Activated gamma-delta T cell (primary cell): ENCODE data around the gene XKR7.
"Not testable (repeated sequence)": the region's sequence is repeated elsewhere in the genome, so short reads cannot be mapped to it uniquely, and the experiment has no call there.

Source experiments
- DNase-seq: peaks from one replicate; lab custom pipeline; 2025; lab: John Stamatoyannopoulos, UW
- total RNA-seq, 2 donors: gene quantifications; one replicate each; lab custom pipeline; 2026; lab: John Stamatoyannopoulos, UW

XKR7 gene, protein sequence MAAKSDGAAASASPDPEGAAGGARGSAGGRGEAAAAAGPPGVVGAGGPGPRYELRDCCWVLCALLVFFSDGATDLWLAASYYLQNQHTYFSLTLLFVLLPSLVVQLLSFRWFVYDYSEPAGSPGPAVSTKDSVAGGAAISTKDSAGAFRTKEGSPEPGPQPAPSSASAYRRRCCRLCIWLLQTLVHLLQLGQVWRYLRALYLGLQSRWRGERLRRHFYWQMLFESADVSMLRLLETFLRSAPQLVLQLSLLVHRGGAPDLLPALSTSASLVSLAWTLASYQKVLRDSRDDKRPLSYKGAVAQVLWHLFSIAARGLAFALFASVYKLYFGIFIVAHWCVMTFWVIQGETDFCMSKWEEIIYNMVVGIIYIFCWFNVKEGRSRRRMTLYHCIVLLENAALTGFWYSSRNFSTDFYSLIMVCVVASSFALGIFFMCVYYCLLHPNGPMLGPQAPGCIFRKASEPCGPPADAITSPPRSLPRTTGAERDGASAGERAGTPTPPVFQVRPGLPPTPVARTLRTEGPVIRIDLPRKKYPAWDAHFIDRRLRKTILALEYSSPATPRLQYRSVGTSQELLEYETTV
- total RNA-seq: 0.04 to 0.31 reads per million in 2 donors

DNA sequence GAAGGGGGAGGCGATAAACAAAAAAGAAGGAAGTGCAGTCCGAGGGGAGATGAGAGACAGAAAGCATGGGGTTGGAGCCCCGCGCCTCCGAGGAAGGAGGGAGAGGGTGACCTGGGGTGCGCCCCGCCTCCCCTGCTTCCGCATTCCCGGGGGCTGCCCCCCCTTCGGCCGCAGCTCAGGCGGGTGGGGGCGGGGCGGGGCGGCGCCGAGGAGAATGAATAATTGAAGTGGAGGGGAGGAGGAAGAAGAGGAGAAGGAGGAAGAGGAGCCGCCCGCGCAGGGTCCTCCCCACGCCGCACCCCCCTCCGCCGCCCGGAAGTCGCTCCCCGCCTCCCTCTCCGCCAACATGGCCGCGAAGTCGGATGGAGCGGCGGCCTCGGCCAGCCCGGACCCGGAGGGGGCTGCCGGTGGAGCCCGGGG, at the start of gene XKR7:
XKR7 (plus strand) TSS at position 322 of the 420 bp plus-strand sequence; CDS start at position 347, 25 bp downstream.
- DNase-seq: no peak

DNA sequence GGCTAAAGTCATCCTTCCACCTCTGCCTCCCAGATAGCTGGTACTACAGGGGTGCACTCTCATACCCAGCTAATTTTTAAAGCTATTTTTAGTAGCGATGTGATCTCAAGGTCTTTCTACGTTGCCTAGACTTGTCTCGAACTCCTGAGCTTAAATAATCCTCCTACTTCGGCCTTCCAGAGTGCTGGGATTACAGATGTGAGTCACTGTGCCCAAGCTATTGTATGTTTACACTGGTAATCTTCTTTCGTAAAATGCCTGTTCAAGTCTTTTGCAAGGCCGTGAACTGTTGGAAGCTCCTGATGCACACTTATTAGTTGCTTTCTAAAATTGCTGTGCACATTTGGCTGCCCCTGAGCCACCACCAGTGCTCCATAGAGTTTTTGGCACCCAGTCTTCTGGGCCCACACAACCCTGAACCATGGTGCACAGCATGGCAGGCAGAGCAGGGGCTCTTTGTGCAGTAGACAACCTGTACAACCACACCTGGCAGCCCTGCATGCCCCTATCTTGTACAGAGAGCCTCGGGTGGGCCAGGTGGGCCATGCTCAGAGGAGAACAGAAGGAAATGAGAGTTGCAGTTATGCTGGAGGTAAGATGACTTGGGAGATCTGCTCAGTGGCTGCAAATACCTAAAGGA, 49.4 kb upstream of the XKR7 start:
- no peak for DNase-seq

DNA sequence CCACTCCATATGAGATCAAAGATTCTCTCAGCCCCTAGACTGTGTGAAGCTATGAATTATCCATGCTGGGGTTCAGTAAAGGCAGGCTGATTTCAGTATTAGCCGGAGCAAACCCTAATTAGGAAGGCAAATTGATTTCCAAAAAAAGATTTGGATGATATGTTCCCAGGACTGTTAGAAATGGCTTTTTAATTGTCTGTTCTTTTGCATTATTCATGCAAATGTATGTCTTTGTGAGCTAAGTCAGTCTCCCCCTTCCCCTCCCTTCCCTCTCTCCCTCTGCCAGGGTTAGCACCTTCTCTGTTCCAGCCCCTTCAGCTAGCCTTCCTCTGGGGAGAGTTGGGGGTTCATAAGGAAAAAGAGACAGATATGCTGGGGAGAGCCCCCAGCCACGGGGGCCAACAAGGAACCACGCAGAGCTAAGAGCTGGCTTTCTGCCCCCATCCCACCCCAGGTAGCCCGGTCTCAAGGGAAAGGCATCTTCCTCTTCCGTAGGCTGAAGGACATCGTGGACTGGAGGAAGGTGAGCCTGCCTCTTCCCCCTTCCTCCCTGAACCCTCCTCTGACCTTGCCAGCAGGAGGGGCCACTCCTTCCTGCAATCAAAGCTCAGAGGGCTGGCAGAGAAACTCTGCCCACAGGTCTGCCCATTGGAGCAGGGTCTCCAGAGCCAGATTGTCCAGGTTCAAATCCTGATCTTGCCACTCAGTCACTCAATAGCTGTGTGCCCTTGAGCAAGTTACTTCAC, 48.4 kb upstream of the XKR7 start:
- no peak for DNase-seq

DNA sequence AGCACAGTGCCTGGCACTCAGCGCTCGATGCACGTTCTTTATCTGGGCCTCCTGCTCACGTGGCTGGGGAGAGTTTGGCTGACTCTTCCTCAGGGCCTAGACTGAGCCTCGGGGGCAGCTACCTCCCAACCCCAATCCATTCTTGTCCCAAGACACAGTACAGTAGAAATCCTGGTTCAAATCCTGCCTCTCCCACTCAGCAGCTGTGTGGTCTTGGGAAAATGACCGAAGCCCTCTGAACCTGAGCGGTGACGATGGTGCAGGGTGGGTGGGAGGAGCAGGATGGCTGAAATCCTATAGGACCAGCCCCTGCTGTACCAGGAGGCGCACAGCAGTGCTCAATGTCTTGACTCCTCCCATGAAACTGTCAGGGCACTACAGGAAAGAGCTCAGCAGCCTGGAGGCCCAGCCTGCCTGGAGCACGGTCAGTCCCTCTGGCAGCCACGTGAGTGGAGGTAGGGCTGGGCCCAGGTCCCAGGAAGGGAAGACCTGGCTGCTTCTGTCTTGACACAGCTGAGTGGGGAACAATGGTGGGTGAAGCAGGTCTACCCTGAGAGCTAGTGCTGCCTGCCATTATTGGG, 47.6 kb upstream of the XKR7 start:
- no peak for DNase-seq

DNA sequence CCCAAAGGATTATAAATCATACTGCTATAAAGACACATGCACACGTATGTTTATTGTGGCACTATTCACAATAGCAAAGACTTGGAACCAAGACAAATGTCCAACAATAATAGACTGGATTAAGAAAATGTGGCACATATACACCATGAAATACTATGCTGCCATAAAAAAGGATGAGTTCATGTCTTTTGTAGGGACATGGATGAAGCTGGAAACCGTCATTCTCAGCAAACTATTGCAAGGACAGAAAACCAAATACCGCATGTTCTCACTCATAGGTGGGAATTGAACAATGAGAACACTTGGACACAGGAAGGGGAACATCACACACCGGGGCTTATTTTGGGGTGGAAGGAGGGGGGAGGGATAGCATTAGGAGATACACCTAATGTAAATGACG, 46.5 kb upstream of the XKR7 start:
- DNase-seq: not testable (repeated sequence)

DNA sequence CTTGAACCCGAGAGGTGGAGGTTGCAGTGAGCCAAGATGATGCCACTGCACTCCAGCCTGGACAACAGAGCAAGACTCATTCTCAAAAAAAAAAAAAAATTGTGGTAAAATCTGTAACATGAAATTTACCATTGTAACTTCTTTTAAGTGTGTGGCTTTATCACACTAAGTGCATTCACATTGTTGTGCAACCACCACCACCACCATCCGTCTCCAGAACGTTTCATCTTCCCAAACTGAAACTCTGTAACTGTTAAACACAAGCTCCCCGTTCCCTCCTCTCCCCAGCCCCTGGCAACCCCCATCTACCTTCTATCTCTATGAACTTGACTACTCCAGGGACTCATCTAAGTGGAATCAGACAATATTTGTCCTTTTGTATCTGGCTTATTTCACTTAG, 45.8 kb upstream of the XKR7 start:
- DNase-seq: no peak

DNA sequence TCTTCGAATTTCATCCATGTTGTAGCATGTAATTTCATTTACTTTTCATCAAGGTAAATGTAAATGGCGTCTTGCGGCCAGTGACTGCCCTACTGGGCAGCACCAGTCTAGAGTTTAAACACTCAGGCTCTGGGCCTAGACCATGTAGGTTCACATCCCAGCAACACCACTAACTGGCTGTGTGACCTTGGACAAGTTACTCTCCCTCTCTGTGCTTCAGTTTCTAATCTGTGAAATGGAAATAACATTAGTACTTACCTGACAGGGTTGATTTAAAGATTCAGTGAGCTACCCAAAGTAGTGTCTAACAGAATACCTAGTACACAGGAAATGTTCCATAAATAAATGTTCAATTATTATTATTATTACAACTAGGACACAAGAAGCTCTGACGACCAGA, 45.4 kb upstream of the XKR7 start:
- no peak for DNase-seq

DNA sequence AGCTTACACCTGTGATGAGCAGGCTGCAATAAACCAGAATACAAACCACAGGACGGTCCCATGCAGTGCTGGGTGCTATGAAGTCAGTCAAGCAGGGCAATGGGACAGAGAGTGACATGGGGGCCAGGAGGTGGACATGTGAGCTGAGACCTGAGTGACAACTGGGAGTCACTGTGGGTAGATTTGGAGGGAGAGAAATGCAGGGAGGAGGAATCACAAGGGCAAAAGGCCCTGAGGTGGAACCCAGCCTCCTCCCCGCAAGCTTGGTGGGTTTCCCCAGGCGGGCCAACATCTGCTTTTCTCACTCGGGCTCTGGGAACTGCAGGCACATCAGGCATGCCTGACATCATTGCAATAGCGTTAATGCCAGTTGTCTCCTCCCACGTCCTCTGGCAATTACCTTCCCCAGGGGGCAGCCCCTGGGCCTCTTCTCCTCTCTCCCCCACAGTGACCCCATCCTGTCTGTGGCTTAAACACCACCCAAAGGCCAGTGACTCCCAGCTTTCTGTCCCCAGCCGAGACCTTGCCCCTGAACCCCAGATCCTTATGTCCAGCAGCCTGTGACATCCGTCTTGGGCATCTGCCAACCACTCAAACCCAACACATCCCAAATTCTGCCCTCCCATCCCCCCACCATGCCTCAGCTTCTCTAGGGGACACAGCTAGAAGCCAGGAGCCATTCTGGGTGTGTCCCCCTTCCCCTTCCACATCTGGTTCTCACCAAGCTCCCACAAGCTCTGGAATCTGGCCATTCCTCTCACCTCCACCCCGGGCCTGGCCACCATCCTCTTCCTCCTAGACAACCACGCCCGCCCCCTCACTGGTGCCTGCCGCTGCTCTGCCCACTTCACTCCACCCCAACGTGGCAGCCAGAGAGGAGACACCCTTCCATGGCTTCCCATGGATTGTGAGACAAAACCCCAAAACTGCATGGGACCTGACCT, 44.3 kb upstream of the XKR7 start:
- DNase-seq: no peak

DNA sequence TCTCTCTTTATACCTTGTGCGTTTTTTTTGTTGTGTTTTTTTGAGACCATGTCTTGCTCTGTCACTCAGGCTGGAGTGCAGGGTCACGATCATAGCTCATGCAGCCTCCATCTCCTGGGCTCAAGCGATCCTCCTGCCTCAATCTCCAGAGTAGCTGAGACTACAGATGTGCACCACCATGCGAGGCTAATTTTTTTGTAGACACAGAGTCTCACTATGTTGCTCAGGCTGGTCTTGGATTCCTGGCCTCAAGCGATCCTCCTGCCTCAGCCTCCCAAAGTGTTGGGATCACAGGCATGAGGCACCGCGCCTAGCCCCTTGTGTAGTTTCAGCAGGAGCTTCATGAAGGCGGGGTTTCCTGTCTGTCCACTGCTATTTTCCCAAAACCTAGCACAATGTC, 43.4 kb upstream of the XKR7 start:
- no peak for DNase-seq

DNA sequence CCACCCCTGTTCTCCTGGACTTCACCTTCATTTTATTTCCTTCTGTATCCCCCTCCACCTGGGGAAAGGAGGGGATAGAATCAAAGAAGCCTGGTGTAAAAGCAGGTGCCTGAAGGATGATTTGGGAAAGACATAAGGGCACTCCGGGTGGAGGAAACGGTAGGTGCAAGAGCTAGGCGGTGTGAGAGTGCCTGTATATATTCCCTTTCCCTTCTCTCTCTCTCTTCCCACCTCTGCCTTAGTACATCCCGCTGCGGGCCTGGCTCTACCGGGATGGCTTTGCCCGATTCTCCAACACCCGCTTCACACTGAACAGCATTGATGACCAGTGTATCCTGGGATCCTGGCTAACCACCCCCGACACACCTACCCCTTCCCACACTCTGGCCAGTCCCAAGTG, 42.3 kb upstream of the XKR7 start:
- DNase-seq: no peak

DNA sequence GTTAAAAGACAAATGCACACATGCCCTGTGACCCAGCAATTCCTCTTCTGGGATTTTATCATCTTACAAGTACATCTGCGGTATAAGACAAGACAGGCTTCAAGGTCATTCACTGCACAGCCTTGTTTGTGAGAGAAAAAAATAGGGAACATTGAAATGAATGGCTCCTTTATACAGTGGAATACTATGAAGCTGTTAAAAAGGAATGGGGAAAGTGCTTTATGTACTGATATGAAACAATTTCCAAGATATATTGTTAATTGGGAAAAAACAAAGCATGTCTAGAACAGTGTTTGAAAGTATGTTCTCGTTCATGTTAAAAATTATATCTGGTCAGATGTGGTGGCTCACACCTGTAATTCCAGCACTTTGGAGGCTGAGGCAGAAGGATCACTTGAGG, 41.5 kb upstream of the XKR7 start:
- no peak for DNase-seq

DNA sequence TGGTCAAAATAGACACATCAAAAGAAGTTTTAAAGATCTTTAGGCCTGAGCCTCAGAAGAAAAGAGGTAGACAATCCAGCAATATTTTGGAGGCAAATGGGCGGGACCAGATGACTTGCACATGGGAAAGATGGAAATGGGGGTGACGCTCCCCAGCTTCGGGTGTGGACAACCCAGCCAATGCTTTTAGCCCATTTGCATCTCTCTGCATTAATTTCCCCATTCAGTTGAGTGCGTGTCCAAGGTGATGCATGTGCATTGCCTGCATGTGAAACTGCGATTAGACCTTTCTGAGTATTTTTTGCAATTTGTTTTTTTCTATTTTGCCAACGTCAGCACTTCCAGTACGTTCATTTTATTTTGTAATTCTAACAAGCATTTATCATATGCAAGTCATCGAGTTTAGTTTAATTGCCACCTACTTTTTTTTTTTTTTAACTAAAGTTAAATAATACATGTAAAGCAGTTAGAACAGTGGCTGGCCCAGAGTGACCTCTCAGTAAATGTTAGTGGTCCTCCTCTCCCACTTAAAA, 40.3 kb upstream of the XKR7 start:
- no peak for DNase-seq

DNA sequence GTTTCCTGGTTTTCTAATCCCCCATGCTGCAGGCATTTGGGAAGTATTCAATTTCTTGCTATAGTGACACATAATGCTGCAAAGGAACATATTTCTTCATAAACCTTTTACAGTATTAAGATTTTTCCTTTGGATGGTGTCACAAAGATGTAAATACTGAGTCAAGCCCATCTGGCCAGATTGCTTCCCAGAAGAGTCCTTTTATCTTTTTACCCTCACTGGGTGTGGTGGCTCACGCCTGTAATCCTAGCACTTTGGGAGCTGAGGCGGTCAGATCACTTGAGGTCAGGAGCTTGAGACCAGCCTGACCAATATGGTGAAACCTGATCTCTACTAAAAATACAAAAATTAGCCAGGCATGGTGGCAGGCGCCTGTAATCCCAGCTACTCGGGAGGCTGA, 38.3 kb upstream of the XKR7 start:
- DNase-seq: not testable (repeated sequence)

DNA sequence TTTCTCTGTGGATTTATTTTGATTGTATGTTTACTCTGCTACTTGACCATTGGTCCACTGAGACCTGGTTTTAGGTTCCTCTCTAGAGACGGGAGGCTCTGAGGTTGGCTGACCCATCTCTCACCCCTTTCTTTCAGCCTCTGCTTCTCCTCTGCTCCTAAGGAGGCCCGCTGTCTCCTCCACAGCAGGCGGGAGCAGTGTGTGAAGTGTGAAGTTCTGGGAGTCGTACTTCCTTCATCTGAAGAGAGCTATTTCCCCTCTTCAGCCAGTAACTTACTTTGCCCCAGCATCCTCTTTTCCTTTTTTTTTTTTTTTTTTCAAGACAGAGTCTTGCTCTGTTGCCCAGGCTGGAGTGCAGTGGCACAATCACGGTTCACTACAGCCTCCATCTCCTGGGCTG, 37.2 kb upstream of the XKR7 start:
- no peak for DNase-seq

DNA sequence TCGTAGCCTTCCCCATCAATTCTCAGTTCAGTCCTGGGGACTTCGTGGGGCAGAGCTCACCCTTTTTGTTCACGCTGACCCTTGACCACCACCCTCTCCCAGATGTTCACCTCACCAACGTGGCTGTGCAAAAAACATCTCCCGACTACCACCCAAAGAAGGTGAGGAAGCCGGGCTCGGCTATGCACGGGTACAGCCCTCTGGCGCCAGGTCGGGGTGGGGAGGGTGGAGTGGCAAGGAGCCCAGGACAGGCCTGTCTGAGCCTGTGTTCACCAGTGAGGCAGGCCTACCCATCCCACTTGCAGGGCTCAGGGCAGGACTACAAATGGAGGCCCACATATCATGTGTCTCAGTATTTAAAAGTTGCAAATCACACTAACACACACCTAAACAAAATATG, 34.3 kb upstream of the XKR7 start:
- no peak for DNase-seq

DNA sequence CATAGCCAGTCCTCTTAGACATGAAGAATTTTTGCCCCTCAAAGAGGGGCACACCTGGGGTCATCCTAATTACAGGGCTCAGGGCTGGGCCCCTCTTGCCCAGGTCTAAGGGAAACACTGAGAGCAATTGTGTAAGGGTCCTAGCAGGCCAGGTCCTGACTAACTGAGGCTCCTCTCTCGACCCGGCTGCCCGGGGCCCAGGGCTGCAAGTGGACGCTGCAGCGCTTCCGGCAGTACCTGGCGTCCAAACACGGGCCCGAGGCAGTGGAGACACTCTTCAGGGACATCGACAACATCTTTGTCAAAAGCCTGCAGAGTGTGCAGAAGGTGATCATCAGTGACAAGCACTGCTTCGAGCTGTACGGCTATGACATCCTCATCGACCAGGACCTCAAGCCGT, 33.5 kb upstream of the XKR7 start:
- no peak for DNase-seq

DNA sequence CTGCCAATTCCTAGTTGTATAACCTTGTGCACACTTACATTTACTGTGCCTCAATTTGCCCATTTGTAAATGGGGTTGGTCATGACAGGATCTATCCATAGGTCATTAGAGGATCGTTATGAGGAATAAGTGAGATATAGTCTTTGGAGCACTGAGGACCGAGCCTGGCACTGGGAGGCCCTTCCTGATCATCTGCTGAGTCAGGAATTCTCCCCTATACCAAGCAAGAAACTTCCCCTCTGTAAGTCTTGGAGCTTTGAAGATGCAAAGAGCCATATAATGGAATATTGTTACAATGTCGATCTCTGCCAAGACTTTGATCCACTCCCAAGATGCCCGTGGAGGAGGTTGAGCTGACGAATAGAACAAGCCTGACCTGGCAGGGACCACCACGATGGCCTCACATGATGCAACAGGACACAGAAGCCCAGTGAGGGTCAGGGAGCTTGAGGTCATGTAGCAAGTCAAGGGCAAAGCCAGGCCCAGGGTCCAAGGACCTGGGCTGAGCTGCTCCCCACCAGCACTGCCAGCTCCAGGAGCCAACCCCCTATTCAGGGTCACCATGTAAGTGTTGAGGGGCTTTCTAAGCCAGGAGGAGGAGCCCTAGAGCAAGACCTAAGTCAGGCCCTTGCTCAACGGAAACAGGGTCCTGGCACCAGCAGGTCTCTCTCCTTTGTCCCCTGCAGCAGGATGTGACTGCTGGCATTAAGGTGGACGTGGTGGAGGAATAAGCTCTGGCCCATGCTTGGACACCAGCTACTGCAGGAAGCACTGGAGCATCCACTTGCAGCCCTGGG, 32.8 kb upstream of the XKR7 start:
- DNase-seq: no peak

DNA sequence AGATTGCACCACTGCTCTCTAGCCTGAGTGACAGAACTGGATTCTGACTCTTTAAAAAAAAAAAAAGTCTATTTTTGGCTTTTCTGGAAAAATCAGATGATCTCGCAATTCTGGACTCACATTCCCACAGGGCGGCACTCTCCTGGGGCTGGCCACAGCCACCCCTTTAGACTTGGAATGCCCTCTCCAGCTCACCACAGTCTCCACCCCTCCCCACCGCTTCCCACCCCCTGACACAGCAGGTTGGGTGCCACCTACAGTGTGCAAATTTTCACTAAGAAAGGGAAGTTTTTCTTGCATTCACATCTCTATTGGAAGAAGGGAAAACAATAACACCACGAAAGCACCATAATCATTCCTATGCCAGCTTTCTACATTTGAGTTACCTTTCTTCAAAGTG, 31.5 kb upstream of the XKR7 start:
- no peak for DNase-seq

DNA sequence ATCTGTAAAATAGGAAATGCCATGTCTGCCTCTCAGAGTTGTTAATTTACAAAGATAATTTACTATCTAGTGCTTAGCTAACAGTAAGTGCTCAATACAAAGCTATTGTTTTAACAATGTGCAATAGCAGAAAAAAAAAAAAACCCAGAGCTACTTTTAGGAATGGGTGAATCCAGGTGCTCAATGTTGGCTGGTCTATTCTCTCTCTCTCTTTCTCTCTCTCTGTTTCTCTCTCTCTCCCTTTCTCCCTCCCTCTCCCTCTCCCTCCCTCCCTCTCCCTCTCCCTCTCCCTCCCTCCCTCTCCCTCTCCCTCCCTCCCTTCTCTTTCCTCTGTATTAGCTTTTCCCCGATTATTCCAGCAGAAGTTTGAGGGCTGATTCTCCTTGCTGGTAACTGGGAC, 30.1 kb upstream of the XKR7 start:
- no peak for DNase-seq

DNA sequence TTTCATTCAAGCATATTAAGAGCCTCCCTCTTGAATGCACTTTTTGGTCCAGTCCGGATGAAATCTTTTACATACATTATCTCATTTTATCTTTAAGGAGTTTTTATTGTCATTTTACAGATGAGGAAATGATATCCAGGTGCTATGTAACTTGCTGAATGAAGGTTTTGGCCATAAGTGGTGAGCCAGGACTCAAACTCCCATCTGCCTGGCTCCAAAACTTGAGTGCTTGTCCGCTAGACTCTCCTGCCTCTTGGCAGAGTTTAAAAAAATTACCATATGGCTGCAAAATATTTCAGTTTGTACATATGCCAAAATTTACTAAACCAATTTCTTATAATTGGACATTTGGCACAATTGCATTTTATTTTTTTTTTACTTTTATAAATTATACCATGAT, 28.3 kb upstream of the XKR7 start:
- no peak for DNase-seq
